ENCODE data around the gene SLC28A2.
"Not testable (repeated sequence)": the region's sequence is repeated elsewhere in the genome, so short reads cannot be mapped to it uniquely, and the experiment has no call there.

The SLC28A2 gene

DNA sequence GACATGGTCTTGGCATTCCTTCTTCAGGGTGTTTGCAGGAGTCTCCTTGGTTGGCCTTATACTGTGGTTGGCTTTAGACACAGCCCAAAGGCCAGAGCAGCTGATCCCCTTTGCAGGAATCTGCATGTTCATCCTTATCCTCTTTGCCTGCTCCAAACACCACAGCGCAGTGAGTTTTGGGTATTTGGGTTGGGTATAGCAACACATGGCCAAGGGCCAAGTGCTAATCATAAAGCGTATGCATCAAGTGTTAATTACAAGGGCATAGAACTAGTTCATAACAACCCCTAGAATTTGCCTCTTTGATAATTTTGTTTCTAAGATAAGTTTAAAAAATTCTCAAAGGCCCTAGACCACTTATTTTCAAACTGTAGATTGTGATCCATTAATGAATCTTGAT, 11.8 kb downstream of the SLC28A2 start:
- DNase-seq = no peak

DNA sequence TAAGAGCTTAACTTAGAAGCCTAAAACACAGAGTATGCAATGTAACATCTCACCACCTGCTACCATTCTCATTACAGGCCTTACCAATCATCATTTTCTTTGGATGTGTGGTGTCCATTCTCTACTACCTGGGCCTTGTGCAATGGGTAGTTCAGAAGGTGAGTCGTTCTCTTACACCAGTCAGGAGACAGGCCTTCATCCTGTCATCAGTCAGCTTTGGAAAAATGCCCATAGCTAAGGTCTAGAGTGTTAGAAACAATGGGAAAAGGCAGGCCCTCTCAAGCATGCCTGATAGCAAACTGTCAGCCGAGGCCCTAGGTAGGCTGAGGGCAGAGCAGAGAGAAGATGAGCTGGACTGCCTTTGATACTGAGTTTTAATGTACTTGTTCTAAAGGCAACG, 13.5 kb downstream of the SLC28A2 start:
- DNase-seq = no peak

DNA sequence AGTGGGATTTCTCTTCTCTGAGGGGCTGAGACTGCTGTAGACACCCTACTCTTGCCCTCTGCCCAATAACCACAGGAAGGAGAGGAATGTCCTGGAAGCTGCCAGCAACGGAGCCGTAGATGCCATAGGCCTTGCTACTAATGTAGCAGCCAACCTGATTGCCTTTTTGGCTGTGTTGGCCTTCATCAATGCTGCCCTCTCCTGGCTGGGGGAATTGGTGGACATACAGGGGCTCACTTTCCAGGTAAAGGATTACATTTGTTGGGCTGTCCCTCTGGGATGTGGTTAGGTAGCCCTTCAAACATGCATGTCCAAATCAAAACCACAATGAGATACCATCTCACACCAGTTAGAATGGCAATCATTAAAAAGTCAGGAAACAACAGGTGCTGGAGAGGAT, 16.1 kb downstream of the SLC28A2 start:
- peak; percentile 9 for DNase-seq

DNA sequence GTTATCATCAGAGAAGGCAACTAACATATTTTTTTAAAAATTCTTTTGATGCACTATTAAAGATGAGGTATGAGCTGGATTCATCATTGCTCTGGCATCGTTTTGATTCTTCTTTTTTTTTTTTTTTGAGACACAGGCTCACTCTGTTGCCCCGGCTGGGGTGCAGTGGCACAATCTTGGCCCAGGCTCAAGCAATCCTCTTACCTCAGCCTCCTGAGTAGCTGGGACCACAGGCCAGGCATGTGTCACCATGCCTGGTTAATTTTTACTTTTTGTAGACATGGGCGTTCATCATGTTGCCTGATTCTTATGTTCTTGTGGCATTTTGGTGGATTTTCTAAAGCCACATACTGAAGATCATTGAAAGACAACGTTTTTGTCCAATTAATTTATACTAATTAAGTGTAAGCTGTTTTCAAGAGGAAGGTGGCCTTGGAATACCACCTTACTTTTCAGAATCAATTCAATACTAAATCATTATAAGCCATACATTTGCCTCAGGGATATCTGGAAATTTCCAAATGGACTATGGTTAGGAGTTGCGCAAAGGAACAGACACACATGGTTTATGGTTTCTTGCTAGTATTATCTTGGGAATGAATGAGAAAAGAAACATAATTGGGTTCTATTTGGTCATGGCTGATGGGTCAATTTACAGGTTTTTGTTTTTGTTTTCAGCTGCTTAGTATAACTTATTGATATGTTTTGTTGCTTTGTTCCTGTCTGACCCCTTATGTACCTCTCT, 22.8 kb downstream of the SLC28A2 start:
- no peak for DNase-seq

DNA sequence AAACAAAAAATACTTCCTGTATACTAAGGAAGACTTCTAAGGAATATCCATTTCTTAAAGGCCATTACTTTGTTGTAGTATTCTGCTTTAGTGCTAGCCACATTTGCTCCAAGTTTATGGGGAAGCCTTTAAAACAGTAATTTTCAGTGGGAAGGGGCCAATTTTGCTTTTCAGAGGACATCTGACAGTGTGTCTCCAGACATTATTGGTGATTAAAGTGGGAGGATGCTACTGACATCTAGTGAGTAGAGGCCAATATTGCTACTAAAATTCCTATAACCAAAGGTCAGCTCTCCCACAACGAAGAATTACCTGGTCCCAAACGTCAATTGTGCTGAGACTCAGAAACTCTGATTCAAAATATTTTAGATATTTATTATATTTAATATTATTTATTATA, 24.8 kb downstream of the SLC28A2 start:
- DNase-seq = peak; percentile 25

DNA sequence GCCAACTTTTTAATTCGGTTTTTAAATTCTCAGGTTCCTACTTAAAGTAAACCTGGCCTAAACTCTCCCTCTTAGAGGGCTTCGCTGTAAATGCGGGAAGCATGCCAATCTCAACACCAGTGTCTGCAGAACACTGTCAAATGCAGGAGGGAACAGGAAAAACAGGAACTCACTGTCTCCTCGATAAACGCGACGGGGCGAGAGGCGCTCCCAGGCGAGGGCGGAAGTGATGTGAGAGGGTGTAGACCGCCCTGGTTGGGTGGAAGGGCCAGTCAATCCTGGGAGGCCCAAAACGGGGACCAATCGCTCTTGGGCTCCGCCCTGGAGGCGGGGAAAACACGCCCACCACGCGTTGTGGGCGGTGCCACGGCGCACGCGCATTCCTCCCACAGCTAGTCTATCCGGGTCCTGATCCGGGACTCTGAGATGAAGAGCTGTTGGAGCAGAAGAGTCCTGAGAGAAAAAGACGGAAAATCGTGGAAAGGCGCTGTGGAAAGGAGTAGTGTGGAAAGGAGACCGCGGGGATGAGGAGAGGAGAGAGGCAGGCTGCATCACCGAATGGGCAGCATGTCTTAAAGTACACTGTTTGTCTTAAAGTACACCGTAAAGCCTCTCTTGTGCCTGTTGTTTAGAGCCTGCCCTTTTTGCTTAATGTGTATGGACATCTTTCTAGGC, 27.1 kb downstream of the SLC28A2 start:
- peak; percentile 98 for DNase-seq

DNA sequence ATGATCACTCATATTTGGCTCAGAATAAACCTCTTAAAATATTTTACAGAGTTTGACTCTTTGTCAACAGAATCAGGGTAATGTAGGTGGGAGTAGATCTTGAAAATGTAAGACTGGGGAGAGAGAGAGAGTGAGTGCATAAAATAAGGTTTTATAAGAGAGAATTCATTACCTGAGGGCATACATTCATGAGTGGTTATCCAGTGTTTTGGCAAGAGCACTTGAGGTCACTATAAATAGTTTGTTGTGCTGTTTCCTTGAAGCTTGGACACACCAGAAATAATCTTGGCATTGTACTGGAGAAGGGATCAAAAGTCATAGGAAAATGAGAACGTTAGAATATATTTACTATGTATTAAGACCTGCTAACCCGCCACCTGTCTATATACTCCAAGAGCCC, 33.4 kb downstream of the SLC28A2 start:
- no peak for DNase-seq

DNA sequence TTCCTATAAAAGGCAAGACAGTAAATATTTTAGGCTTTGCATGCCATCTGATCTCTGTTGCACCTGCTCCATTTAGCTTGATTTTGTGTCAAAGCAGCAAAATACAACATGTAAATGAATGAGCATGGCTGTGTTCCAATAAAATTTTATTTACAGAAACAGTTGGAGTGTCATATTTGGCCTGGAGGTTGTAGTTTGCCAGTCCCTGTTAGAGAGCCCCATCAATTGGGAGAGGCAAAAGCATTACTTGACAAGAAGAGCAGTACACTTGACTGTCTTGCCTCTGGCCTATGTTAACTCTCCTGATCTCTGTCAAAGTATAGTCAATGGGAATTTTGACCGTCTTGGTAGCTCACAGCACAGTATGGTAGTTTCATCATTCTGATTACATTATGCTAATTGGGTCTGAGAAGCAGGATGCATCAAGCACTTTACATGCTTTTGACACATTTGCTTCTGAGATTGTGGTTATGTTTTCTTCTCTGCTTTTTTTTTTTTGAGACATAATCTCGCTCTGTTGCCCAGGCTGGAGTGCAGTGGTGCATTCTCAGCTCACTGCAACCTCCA, 35.4 kb downstream of the SLC28A2 start:
- no peak for DNase-seq

DNA sequence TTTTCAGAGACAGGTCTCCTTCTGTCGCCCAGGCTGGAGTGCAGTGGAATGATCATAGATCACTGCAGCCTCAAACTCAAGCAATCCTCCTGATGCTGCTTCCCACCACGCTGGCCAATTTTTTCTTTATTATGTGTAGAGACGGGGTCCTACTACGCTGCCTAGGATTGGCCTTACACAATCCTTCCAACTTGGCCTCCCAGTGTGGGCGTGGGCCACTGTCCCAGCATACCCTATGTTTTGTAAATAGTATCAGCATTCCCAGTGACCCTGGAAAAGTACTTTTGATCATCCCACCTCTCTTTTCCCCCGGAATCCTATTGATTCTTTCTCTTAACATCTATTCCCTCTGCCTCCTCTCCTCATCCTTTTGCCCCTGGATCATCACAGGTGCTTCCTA, 36.9 kb downstream of the SLC28A2 start:
- no peak for DNase-seq

DNA sequence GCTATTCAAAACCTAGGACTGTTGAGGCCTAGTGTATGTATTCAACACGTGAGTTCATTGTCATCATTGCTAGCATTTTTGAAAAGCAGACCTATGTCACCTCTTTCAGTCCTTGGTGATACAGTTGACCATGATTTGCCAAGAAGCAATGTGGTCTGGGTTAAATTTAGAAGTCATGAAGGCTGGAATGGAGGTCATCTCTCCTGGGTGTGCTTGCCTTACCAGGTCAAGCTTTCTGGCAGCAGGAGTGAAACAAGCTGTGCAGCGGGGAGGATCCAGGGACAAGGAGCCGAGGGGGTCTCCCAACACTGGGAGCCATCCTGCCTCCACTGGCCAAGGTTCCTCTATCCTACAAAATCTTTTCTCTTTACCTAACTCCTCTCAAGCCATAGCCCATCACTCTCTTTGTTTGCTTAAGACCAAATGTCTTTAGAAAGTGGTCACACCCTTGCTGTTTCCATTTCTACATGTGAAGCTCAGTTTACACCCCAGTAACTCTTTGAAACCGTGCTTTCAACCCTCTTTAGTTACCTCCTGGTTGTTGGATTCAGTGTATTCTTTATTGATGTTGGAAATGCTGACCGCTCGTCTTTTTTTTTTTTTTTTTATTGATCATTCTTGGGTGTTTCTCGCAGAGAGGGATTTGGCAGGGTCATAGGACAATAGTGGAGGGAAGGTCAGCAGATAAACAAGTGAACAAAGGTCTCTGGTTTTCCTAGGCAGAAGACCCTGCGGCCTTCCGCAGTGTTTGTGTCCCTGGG, 40.0 kb downstream of the SLC28A2 start:
- no peak for DNase-seq

DNA sequence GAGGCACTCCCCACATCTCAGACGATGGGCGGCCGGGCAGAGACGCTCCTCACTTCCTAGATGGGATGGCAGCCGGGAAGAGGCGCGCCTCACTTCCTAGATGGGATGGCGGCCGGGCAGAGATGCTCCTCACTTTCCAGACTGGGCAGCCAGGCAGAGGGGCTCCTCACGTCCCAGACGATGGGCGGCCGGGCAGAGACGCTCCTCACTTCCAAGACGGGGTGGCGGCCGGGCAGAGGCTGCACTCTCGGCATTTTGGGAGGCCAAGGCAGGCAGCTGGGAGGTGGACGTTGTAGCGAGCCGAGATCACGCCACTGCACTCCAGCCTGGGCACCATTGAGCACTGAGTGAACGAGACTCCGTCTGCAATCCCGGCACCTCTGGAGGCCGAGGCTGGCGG, 41.3 kb downstream of the SLC28A2 start:
- DNase-seq = not testable (repeated sequence)

DNA sequence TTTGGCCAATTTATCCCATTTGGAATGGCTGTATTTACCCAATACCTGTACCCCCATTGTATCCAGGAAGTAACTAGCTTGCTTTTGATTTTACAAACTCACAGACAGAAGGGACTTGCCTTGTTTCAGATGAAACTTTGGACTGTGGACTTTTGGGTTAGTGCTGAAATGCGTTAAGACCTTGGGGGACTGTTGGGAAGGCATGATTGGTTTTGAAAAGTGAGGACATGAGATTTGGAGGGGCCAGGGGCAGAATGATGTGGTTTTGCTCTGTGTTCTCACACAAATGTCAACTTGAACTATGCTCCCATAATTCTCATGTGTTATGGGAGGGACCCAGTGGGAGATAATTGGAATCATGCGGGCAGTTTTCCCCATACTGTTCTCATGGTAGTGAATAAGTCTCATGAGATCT, 46.9 kb downstream of the SLC28A2 start:
- not testable (repeated sequence) for DNase-seq

DNA sequence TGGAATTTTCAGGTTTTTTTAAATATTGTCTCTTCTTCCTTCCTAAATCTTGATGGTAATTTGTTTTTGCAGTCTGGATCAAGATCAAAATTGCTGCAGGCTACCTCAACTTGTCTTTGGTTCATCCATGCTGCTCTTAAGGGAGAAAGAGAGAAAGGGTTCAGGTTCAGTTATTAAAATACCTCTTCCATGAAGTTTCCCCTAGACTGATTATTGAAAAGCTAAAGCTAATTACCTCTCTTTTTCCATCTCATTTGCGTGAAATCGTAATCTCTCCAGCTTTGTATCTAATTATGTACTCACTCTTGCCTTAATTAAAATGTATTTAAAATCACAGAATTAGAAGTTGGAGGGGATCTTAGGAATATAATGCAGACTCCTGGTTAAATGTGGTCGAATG, 52.7 kb downstream of the SLC28A2 start:
- DNase-seq = no peak

DNA sequence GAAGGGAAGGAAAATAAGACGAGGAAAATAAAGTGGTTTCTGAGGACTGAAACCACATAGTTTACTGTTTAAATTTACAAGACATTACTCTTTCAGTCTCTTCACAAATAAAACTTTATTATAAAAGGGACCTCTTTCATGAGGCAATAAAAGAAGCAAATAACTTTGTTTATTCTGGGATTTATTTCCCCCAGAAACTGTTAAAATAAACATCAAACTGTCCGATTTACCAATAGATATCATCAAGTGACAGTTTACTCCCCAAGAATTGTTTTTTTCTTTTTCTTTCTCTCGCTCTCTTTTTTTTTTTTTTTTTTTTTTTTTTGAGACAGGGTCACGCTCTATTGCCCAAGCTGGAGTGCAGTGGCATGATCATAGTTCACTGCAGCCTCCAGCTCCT, 54.1 kb downstream of the SLC28A2 start:
- no peak for DNase-seq

DNA sequence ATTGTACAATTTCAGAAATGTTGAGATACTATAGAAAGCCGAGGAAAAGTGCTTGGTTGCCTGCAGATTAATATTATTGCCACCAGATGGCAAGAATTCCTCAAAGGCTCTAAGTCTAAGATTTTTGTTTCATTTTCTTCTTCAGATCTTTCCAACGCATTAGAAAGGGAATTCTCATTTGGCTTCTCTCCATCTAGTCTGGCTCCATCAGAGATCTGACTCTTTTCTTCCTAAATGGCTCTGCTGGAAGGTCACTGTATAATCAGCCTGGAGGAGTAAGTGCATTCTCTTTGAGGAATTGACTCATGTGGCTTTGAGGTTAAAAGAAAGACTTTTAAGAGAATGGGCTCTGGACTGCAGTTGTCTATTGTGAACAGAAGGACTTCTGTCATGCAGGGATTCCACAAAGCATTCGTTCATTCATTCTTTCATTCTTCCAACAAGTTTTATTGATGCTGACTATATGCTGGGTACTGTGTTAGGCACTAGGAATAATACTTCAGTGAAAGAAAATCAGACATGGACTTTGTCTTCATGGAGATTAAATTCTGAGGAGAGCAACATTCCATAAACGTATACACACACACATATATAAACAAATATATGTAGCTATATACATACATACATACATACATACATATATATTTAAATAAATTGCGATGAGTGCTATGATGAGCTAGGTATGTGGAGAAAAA, 55.3 kb downstream of the SLC28A2 start:
- peak; percentile 60 for DNase-seq

DNA sequence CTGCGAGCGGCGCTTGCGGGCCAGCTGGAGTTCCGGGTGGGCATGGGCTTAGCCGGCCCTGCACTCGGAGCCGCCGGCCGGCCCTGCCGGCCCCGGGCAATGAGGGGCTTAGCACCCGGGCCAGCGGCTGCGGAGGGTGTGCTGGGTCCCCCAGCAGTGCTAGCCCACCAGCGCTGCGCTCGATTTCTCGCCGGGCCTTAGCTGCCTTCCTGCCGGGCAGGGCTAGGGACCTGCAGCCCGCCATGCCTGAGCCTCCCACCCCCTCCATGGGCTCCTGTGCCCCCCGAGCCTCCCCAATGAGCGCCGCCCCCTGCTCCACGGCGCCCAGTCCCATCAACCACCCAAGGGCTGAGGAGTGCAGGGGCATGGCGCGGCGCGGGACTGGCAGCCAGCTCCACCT, 62.1 kb downstream of the SLC28A2 start:
- DNase-seq = not testable (repeated sequence)

DNA sequence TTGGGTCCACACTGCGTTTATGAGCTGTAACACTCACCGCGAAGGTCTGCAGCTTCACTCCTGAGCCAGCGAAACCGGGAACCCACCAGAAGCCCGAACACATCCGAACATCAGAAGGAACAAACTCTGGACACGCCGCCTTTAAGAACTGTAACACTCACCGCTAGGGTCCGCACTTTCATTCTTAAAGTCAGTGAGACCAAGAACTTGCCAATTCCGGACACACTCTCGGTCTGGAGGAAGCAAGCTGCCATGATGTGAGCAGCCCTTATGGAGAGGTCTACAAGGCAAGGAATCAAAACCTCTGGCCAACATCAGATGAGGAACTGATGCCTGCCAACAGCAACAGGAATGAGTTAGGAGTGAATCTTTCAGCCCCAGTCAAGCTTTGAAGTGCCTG, 62.9 kb downstream of the SLC28A2 start:
- DNase-seq = peak; percentile 30

DNA sequence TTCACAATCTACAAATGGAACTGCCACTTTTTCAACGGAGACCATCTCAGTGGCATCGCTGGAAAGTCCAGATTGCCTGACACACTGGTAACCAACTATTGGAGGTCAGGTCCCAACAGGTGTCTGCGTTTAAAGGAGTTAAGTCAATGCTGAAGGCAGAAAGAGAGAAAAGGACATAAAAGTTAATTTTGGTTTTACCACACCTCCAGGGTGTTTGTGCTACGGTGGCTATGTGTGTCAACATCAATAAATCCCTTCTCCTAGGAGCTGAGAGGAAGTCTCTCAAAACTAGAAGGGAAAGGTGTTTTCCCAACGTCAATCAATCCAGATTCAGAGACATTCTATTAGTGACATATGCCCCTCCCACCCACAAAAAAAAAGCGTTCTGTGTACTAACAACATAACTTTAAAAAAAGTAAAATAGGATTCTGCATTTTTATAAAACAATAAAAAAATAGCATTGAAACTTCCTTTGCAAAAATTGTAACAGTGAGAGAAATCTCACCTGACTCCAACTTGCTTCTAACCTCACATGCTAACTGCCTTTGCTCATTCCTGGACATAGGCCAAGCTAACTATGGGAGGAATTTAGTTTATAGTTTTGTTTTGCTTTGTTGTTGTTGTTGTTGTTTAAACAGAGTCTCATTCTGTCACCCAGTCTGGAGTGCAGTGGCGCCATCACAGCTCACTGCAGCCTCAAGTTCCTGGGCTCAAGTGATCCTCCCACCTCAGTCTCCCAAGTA, 67.6 kb downstream of the SLC28A2 start:
- DNase-seq = no peak

DNA sequence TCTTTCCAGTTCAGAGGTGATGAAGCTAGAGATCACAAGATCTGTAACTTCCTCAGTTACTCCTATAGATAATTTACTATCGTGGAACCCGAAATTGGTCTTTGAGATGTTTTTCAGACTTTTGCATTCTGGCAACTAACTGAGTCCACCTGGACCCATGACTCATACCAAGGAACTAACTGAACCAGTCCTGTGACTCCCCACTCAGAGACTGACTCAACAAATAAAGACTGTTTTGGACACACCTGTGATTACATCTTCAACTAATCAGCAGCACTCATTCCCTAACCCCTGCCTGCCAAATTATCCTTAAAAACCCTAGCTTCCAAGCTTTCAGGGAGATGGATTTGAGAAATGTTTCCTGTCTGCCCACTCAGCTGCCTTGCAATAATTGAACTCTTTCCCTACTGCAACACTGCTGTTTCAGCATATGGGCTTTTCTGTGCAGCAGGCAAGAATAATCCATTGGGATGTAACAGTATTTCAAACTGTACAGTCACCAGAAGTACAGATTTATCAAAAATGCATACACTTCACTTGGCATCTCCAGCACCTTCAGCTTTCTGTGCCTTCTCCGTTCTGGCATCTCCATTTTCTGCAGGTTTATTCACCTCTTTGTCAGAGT, 68.7 kb downstream of the SLC28A2 start:
- DNase-seq = no peak

DNA sequence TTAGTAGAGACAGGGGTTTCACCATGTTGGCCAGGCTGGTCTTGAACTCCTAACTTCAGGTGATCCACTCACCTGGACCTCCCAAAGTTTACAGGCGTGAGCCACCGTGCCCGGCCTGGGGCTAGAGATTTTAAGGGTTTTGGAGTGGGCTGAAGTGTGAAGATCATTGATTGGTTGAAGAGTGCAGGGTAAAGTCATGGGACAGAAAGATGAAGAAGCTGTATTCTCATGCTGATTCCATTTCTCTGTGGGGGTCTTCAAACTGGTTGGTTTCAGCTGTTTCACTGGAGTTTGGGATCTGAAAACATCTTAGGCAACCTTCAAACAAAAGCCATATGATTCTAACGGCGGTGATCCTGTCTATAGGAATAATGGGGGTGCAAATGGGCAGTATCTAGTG, 74.2 kb downstream of the SLC28A2 start:
- no peak for DNase-seq

DNA sequence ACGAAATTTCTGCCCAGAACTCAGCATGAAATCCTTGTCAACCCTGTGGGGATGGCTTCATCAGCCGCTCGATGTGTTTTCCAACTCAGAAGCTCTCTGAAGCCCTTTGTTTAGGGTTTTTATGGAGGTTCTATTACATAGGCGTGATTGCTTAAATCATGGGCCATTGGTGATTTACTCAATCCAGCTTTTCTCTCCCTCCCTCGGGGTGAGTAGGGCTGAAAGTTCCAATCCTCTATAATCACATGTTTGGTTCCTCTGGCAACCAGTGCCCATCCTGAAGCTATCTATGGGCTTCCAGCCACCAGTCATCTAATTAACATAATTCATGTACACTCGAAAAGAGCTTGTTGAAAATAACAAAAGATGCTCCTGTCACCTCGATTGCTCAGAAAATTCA, 74.7 kb downstream of the SLC28A2 start:
- no peak for DNase-seq
